K562 (cell line): Measurements from ENCODE around the gene POU3F1. TPM values are rescaled to one million over a fixed set of nuclear protein-coding genes. Genes with fewer than 3 reads are reported as not detected.

Source experiments
- ATAC-seq: fragments of 200-7000 bp; cut with Tn5 transposase; 3 replicates; pipeline ENCODE4 v1.9.1; 2020; ENCODE audit warnings: moderate library complexity
- BruUV-seq: library from RNA; stranded (reverse); fragments of 400-500 nt; replicated peaks from 2 replicates; lab custom pipeline; 2021; lab: Mats Ljungman, UMichigan
- CTCF ChIA-PET: fragments of 300-600 bp; formaldehyde crosslinking; extraction: SDS; loops from one replicate; lab custom pipeline; 2021; ENCODE audit warnings: low intra/inter-chr PET ratio; lab: Yijun Ruan, JAX
- POLR2A ChIA-PET: fragments of 300-600, 350-650 bp; sonication (Branson Sonifier 250); formaldehyde crosslinking; extraction: SDS; loops from one replicate; lab custom pipeline; 2021; ENCODE audit warnings: antibody characterized with exemption, inconsistent platforms; lab: Yijun Ruan, JAX
- DNase-seq, 4 experiments: peaks; one replicate each; pipeline versions ENCODE4 v3.0.0 to v3.0.0-alpha.2; 2011 to 2018; ENCODE audit warnings: low spot score in 3 of 4, mixed read lengths in 3 of 4; ENCODE audit errors: extremely low read depth in 1 of 4
- FAIRE-seq: peaks from 2 replicates; lab custom pipeline; 2011; peaks lifted over from hg19 to GRCh38; lab: Jason Lieb, UNC
- H2AFZ ChIP-seq: 2 replicates; pipeline ENCODE4 v1.6.0; 2011; ENCODE audit warnings: low read depth, low read length, control low read depth, inconsistent platforms
- H3K27ac ChIP-seq: fragments of 200-600 bp; 3 replicates; pipeline ENCODE4 v1.8.0; 2011; ENCODE audit warnings: low read depth, mild to moderate bottlenecking, control low read depth, inconsistent platforms, low read length, moderate library complexity, mixed read lengths; ENCODE audit errors: extremely low read depth
- H3K27me3 ChIP-seq, 2 experiments: fragments of 300-600 bp in 1 of 2; 2 replicates in 1 of 2; 3 replicates in 1 of 2; pipeline versions ENCODE4 v1.6.0 to v1.8.0; 2011; ENCODE audit warnings: inconsistent platforms in 2 of 2, low read length in 2 of 2, mild to moderate bottlenecking in 1 of 2, mixed read lengths in 1 of 2, moderate library complexity in 1 of 2; ENCODE audit not compliant: control insufficient read depth in 2 of 2, insufficient read depth in 2 of 2
- H3K36me3 ChIP-seq: fragments of 300-600 bp; 3 replicates; pipeline ENCODE4 v1.8.0; 2011; ENCODE audit warnings: mild to moderate bottlenecking, low read length, inconsistent platforms; ENCODE audit not compliant: control insufficient read depth, insufficient read depth
- H3K4me1 ChIP-seq, 2 experiments: fragments of 200-600 bp in 1 of 2; replicated peaks in 1 of 2; 2 replicates in 1 of 2; 3 replicates in 1 of 2; pipeline versions ENCODE4 v1.5.1 to v1.8.0; 2011; ENCODE audit warnings: inconsistent platforms in 2 of 2, low read length in 2 of 2, mild to moderate bottlenecking in 1 of 2, mixed read lengths in 1 of 2, moderate library complexity in 1 of 2; ENCODE audit not compliant: control insufficient read depth in 2 of 2, insufficient read depth in 2 of 2
- H3K4me2 ChIP-seq: 2 replicates; pipeline ENCODE4 v1.6.1; 2011; ENCODE audit warnings: low read length, control low read depth, inconsistent platforms, mixed read lengths; ENCODE audit not compliant: insufficient read depth
- H3K4me3 ChIP-seq: fragments of 200-600 bp; sonication (generic), shearing (Covaris generic); 2 replicates; pipeline ENCODE4 v1.5.1; 2016; ENCODE audit warnings: control low read depth, inconsistent platforms
- H3K79me2 ChIP-seq: fragments of 200-600 bp; 3 replicates; pipeline ENCODE4 v1.8.0; 2011; ENCODE audit warnings: low read length, inconsistent platforms; ENCODE audit not compliant: control insufficient read depth, insufficient read depth
- H3K9ac ChIP-seq, 2 experiments: 2 replicates each; pipeline versions ENCODE4 v1.6.0 to v1.6.1; 2011; ENCODE audit warnings: low read depth in 2 of 2, low read length in 2 of 2, control low read depth in 1 of 2, inconsistent platforms in 1 of 2, mild to moderate bottlenecking in 1 of 2, mixed read lengths in 1 of 2; ENCODE audit not compliant: insufficient read depth in 1 of 2
- H3K9me1 ChIP-seq: one replicate; pipeline ENCODE4 v1.6.0; 2011; ENCODE audit warnings: inconsistent platforms, mild to moderate bottlenecking, low read length, moderate library complexity; ENCODE audit not compliant: control insufficient read depth, insufficient read depth
- H3K9me3 ChIP-seq: replicated peaks from 2 replicates; pipeline ENCODE4 v1.5.1; 2011; ENCODE audit warnings: low read depth, low read length, inconsistent platforms; ENCODE audit not compliant: control insufficient read depth, insufficient read depth
- H4K20me1 ChIP-seq: replicated peaks from 2 replicates; pipeline ENCODE4 v1.6.1; 2011; ENCODE audit warnings: low read length, inconsistent platforms, mixed read lengths; ENCODE audit not compliant: control insufficient read depth, insufficient read depth
- DIDO1 ChIP-seq: fragments of 450-650 bp; IDR thresholded peaks from 2 replicates; pipeline ENCODE4 v1.6.1; 2016; ENCODE audit warnings: low read depth, missing biosample characterization, missing genetic modification characterization
- KLF16 ChIP-seq: IDR thresholded peaks from 2 replicates; pipeline ENCODE4 v1.6.1; 2016; ENCODE audit warnings: antibody characterized with exemption
- PRPF4 ChIP-seq: fragments of 200-400 bp; formaldehyde crosslinking; IDR thresholded peaks from one replicate; pipeline ENCODE4 v1.6.1; 2017; ENCODE audit warnings: low read length, low read depth, mild to moderate bottlenecking; ENCODE audit not compliant: insufficient read depth, poor library complexity, severe bottlenecking
- RAD21 ChIP-seq, 2 experiments: fragments of 250-450 bp in 1 of 2; fragments of 450-650 bp in 1 of 2; sonication (Bioruptor Pico) in 1 of 2; formaldehyde crosslinking in 1 of 2; IDR thresholded peaks in 1 of 2; conservative IDR thresholded peaks in 1 of 2; 2 replicates each; pipeline versions ENCODE4 v1.4.0 to v1.8.0; 2020 to 2022; ENCODE audit warnings: mild to moderate bottlenecking in 2 of 2, moderate library complexity in 1 of 2
- ZNF184 ChIP-seq: sonication (generic); formaldehyde crosslinking; IDR thresholded peaks from 2 replicates; pipeline ENCODE4 v1.5.0; 2020; ENCODE audit warnings: missing genetic modification reagents
- WGBS: fragments of 100-300 bp; shearing (Covaris generic); methylation state at CpG from one replicate; pipeline ENCODE4 v1.1.6; 2016; ENCODE audit warnings: low coverage, mixed read lengths; ENCODE audit not compliant: insufficient coverage; ENCODE audit errors: missing lambda C conversion rate; 5-methylcytosine and 5-hydroxymethylcytosine counted together
- in situ Hi-C: fragments of 300-500 bp; cut with MboI; formaldehyde crosslinking; loops from 4 replicates; pipeline ENCODE4 v1.15.0; 2018; ENCODE audit warnings: inconsistent platforms, mixed read lengths
- intact Hi-C: fragments of 100-400 bp; cut with micrococcal nuclease; formaldehyde crosslinking; loops from 2 replicates; pipeline ENCODE4 v1.14.2; 2022
- polyA plus RNA-seq, 8 experiments: library from polyadenylated mRNA; depleted of rRNA in 4 of 8; stranded (reverse) in 5 of 8; unstranded in 3 of 8; fragments of >200 nt; fragmentation: Nextera tagmentation in 2 of 8; fragmentation: Illumina TruSeq in 1 of 8; extraction: Ambion mirVana in 2 of 8; extraction: Trizol in 1 of 8; gene quantifications; 2 replicates each; pipeline versions ENCODE4 v1.2.1 to v1.2.3, GENCODE V29; 2011 to 2014; ENCODE audit warnings: inconsistent platforms in 1 of 8, missing spikeins in 1 of 8
- total RNA-seq, 7 experiments: library from RNA; depleted of rRNA in 6 of 7; stranded (reverse); fragments of >200 nt in 6 of 7; fragmentation: Illumina TruSeq in 2 of 7; extraction: Trizol in 2 of 7; gene quantifications; 2 replicates each; pipeline versions ENCODE4 v1.2.1 to v1.2.3, GENCODE V29; 2011 to 2021; ENCODE audit warnings: low replicate concordance in 1 of 7

The POU3F1 gene
- total and polyA plus RNA-seq, 9 of the 15 experiments (the other 6 are each of a cell fraction or from before 2014, with no cell fraction given) = 0.09 TPM; not detected in 8

DNA sequence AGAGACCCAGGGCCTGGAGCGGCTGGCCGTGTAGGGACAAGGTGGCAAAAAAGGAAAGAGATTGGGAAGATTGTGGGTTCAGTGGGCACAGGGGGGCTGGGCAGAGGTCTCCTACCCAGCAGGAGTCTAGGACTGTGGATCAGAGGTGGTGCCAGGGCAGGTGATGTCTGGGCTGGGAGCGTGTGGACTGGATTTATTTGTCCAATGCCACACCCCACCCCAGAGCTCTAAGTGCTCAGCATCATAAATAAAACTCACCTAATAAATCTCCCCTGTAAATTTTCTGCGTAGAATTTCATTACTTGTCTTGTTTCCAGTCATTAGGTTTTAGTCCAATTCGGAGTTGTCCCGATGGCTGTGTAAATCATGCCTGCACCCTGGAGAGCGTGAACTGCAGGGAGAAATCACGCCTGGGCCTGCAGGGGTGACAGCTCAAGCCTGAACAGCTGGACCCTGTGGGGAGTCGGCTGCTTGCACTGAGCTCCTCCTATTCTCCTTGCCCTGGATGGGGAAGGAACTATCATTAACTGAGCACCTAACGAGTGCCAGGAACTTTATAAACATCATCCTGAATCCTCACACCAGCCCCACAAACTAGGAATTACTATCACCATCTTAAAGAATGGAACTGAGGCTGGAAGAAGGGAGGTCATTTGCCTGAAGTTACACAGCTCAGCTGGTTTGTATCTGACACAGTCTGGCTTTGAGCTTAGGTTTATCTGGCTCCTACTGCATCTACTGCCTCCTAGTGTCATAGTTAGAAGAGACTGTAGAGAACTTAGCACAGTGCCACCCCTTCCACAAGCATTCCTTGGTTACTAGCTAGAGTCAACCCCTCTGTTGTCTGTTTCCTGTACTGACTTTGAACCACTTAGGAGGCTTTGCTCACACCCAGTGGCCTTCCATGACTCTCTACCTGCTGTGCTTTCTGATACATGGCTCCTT, 25.0 kb upstream of the POU3F1 start (continued):
- peak; percentile 31 to 72 for TF ChIP-seq RAD21 (CRISPR knock-in tag; conservative IDR thresholded peaks at IDR 0.05 in 1 of 2, IDR thresholded peaks at IDR 0.05 in 1 of 2)

DNA sequence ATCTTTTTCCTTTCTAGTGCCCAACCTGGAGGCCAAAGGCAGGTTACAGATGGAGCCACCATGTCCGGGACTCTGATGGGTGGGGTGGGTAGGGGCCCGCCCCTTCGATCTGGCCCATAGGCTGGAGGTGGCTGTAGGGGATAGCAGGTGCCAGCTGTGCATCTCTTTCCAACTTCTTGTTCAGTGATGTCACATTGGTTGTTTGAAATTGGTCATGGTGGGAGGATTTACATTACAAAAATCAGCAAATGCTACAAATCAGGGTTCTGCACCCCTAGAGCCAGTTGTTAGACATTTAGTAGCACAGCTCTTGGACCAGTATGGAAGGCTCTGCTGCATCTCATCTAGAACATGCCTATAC, 22.4 kb upstream of the POU3F1 start:
- H3K4me2 ChIP-seq = no peak overlapping the region
- BruUV-seq = no TSS peak
- ATAC-seq (no peak), FAIRE-seq (no peak), DNase-seq (peak in 1 of 4 experiments; percentile 20)
- H3K9ac ChIP-seq = no peak overlapping the region
- H3K9me3 ChIP-seq = no peaks in the 10 kb centered on the region
- no peak overlapping the region for H2AFZ ChIP-seq
- H3K9me1 ChIP-seq = no peaks in the 10 kb centered on the region
- ChIA-PET CTCF (no interaction called here), POLR2A (interaction anchor here (0.6 to 2.1 kb wide), 3 partner anchors 9 to 508 kb away, joined by 3 to 8 read pairs (median 3); no protein-coding TSS in a partner anchor)
- H3K27ac ChIP-seq = no peak overlapping the region
- intact Hi-C loops (no loop called here), in situ Hi-C loops (no loop called here)
- TF ChIP-seq PRPF4 (no peak), ZNF184 (no peak), DIDO1 (0 out of 2 replicates have a peak, but pooled peaks have one; percentile 8), KLF16 (no peak)
- H3K36me3 ChIP-seq = no peaks in the 10 kb centered on the region
- WGBS = 0% methylated on average over 3 of the region's 3 CpGs
- H3K79me2 ChIP-seq = no peaks in the 10 kb centered on the region
- H3K4me3 ChIP-seq = no peak overlapping the region
- peaks cover 14 to 62% of the 10 kb centered on the region in 2 experiments; a peak in 4 of 5 replicates for H3K27me3 ChIP-seq
- H3K4me1 ChIP-seq = peaks cover 4 to 15% of the 10 kb centered on the region in 2 experiments; a peak in 3 of 5 replicates
- peaks cover 4% of the 10 kb centered on the region; the same call in 1 of the 2 replicates for H4K20me1 ChIP-seq
